Embryonic facial prominence (tissue), 1 donor: ENCODE data around the gene ETV3L.
"Not testable (repeated sequence)": the region's sequence is repeated elsewhere in the genome, so short reads cannot be mapped to it uniquely, and the experiment has no call there.

Experiments
- DNase-seq: peaks from one replicate; pipeline ENCODE4 v3.0.0-alpha.2; 2016; ENCODE audit errors: extremely low spot score

ETV3L gene

DNA sequence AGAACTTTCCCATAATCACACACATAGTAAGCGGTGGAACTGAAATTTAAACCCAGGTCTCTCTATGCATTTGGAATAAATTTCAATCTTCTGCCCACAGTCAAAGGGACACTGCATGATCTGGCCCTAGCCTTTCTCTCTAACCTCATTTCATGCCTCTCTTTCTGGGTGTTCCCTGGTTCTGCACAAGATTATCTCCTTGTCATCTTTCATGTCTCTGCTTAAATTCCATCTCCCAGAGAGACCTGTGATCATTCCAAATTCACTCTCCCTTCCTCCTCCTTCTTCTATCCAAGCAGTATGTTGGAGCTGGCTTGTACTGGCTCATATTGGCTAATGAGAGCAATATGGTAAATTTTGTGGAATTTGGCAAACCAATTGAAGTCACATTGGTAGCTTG is 22.2 kb downstream of the ETV3L start:
- DNase-seq = no peak

DNA sequence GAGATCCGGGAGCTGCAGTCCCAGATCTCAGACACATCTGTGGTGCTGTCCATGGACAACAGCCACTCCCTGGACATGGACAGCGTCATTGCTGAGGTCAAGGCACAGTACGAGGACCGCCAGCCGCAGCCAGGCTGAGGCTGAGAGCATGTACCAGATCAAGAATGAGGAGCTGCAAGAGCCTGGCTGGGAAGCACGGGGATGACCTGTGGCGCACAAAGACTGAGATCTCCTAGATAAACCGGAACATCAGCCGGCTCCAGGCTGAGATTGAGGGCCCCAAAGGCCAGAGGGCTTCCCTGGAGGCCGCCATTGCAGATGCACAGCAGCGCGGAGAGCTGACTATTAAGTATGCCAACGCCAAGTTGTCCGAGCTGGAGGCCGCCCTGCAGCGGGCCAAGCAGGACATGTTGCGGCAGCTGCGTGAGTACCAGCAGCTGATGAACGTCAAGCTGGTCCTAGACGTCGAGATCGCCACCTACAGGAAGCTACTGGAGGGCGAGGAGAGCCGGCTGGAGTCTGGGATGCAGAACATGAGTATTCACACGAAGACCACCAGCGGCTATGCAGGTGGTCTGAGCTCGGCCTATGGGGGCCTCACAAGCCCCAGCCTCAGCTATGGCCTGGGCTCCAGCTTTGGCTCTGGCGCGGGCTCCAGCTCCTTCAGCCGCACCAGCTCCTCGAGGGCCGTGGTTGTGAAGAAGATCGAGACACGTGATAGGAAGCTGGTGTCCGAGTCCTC is 25.5 kb downstream of the ETV3L start:
- DNase-seq = no peak

DNA sequence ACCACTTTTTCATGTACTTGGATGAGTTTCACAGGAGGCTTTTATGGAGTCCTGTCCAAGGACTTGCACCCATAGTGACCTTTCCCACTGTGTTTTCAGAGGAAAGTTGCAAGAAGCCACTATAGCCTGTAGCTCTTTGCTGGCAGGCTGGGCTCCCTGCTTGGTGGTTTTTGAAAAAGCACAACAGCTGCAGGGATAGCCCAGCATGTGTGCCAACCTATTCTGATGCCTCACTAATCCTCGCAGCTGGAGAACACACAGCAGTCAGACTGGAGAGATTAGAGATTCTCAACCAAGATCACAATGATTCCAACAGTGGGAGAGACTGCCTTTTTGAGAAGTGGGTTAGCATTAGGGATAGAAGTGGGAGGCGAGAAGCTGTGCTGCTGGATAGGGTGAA is 30.0 kb downstream of the ETV3L start:
- no peak for DNase-seq

DNA sequence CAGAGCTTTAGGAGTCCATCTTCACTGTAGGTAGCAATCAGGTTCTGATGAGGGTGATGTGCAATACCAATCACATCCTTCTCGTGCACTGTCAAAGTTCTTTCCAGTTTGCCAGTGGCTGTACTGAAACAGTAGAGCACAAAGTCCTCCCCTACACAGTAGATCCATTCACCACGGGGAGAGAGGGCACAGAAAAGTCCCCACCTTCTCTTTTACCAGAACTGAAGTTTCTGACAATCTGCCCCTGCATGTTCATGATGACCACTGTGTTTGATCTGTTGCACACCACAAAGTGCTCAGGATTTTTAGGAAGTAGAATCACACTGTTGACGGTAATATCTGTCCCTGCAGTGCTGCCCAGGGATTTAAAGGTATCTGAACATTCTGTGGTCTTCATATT is 40.4 kb downstream of the ETV3L start:
- DNase-seq = not testable (repeated sequence)

DNA sequence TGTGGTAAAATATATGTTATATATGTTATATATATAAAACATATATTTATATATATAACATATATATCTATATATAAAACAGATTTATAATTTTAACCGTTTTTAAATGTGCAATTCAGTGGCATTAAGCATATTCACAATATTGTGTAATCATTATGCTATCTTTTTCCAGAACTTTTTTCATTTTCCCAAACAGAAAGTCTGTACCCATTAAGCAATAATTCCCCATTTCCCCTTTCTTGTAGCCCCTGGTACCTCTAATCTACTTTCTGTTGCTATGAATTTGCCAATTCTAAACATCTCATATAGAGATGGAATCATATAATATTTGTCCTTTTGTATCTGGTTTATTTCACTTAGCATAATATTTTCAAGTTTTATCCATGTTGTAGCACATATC is 43.3 kb downstream of the ETV3L start:
- DNase-seq = no peak

DNA sequence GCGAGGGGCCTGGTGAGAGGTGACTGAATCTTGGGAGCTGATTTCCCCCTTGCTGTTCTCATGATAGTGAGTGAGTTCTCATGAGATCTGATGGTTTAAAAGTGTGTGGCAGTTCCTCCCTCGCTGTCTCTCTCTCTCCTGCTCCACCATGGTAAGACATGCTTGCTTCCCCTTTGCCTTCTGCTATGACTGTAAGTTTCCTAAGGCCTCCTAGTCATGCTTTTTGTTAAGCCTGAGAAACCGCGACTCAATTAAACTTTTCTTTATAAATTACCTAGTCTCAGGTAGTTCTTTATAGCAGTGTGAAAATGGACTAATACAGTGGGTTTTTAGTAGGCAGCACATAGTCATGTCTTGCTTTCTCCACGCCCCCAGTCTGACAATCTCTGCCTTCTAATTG is 43.9 kb downstream of the ETV3L start:
- DNase-seq = not testable (repeated sequence)

DNA sequence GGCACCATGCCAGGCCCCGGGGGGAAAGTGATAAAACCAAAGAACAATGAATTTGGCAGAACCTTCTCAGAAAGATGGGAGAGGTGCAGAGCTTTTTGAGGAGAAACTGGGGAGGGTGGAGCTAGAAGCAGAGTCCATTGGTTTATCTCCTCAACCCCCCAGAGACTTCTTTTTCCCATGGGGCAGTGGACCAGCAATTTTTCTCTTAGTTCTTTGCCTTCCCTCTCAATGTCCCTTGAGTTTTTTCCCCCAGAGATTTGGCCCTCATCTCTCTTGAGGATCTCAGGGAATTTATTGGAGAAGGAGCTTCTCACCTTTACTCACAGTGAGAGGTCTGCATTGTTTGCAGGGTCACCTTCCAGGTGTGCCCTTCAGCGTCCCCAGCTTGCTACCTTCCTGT is 48.8 kb downstream of the ETV3L start:
- DNase-seq = no peak

DNA sequence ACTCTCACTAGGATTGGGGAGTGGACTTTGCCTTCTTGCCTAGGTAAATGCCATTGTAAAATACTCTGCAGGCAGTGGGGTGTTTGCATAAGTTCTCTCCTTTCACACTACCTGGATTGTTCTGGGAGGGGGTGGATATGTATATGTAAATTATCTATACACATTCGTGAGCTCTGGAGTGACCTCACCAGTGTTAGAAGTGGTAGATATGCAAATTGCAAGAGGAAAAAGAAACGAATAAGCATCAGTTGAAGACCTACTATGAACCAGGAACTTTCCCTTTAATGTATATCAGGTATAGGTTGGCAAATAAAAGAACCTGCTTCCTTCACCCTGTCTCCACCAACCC is 52.6 kb downstream of the ETV3L start:
- DNase-seq = no peak

DNA sequence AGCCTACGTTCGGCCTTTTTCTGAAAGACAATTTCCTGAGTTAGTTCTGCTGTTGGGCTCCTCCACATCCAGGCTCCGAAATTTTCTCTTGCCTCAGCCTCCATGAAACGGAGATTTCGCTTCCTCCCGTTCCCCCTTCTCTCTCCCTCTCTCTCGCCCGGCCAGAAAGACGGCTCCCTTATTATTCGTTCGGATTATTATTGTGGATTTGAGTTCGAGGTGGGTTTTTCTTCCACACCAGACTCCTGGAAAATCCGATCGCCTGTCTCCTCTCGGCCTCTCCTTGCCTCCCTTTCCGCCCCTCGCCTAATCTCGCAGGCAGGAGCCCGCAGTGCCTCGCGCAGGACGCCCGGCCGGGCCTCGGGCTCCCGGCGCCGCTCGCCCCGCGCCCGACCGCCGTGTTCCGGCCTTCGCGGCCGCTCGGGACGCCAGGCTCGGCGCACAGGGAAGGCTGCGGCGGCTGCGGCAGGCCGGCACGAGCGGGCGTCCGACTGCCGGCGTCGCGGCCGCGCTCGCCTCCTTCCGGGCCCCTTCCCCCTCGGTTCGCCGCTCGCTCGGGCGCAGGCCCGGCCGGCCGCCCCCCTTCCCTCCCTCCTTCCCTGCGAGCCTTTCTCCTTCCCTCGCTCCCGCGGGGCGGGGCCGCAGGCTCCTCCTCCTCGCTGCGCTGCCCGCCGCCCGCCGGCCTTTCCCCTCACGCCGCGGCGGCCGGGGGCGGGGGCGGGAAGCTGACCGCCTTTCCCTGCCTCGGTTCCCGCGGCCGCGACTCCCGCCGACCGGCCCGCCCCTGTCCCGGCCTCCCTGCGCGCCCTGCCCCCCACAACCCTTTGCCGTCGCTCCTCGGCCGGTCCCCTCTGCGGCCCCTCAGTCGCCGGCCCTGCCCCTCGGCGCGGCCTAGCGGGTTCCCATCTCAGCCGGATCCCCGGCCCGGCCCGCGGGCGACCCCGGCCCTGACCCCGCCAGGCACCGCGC is 54.1 kb downstream of the ETV3L start, which contains the start of gene ARHGEF11:
ARHGEF11 (minus strand) TSS at position 493 of the 969 bp plus-strand sequence. CDS start 1,412 bp downstream, outside the sequence.
- DNase-seq = peak; percentile 68

DNA sequence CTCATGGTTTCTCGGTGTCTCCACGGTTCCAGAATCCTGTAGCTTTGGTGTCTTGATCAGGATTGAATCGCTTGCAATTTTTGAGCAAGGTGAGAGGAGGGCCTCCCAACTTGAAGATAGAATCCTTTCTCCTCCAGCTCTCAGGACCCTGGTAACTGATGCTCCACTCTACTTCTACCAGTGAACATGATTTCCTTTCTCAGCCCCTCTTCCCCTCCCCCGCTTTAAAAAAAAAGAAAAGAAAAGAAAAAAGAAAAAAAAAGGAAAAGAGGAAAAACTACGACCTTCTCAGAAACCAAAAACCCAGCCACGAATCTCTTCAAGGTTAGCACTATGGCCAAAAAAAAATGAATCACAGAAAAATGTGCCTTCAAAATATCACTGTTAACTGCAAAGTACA is 55.3 kb downstream of the ETV3L start:
- DNase-seq = no peak

DNA sequence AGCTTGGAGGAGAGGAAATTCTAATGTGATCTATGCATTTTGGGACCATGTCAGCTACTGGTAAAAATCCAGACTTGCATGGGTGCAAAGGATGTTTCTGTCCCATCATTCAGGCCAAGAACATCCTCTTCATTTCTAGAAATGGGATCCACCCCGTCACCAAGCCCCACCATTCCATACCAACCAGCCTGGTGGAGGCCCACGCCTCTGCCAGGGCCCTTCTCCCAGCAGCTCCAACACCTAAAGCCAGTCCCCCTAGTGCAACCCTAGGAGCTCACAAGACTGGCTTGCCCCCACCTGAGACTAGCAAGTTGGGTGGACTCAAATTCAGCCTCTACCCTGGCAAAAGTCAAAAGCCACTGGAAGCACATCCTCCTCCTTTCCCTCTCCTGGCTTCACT is 55.9 kb downstream of the ETV3L start:
- DNase-seq = no peak

DNA sequence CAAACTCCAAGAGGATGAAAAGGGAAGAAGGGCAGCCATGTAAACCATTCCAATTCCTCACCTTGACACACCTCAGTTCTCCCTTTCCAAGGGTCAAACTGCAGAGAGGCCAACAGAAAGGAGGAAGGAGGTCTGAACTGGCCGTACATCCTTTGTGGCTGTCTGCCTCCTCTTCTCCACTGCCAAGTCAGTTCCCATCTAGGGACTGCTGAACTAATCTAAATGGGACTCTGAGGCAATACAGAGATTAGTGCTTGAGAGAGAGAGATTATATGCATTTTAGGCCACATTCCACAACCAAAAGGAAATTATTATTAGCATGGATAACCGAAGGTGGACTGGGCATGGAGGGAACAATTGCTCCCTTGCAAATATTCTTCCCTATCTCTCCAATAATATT is 56.8 kb downstream of the ETV3L start:
- no peak for DNase-seq
